GM23248 (cell line): ENCODE data around the gene LARP4B. TPM values are rescaled to one million over a fixed set of nuclear protein-coding genes. Genes with fewer than 3 reads are reported as not detected.

Experiments
- DNase-seq: peaks from one replicate; pipeline ENCODE4 v3.0.0-alpha.2; 2015
- H2AFZ ChIP-seq: fragments of 200-600 bp; sonication (generic); 2 replicates; pipeline ENCODE4 v1.6.1; 2016; ENCODE audit warnings: antibody characterized with exemption
- H3F3A ChIP-seq: fragments of 200-600 bp; sonication (generic); 2 replicates; pipeline ENCODE4 v1.6.1; 2016; ENCODE audit warnings: mild to moderate bottlenecking, antibody characterized with exemption, mixed run types; ENCODE audit not compliant: insufficient read depth
- H3K27ac ChIP-seq: fragments of 200-600 bp; sonication (generic); 2 replicates; pipeline ENCODE4 v1.5.1; 2016; ENCODE audit warnings: mild to moderate bottlenecking
- H3K27me3 ChIP-seq: fragments of 200-600 bp; sonication (generic); replicated peaks from 2 replicates; pipeline ENCODE4 v1.6.1; 2016; ENCODE audit warnings: mild to moderate bottlenecking; ENCODE audit not compliant: insufficient read depth
- H3K36me3 ChIP-seq: fragments of 200-600 bp; sonication (generic); 2 replicates; pipeline ENCODE4 v1.6.1; 2016; ENCODE audit warnings: low read depth, mild to moderate bottlenecking
- H3K4me1 ChIP-seq: fragments of 200-600 bp; sonication (generic); 2 replicates; pipeline ENCODE4 v1.6.1; 2016; ENCODE audit warnings: mild to moderate bottlenecking; ENCODE audit not compliant: insufficient read depth
- H3K4me2 ChIP-seq: fragments of 200-600 bp; sonication (generic); one replicate; pipeline ENCODE4 v1.6.1; 2016; ENCODE audit warnings: mild to moderate bottlenecking; ENCODE audit not compliant: unreplicated experiment
- H3K4me3 ChIP-seq: fragments of 200-600 bp; sonication (generic); 2 replicates; pipeline ENCODE4 v1.5.1; 2016; ENCODE audit warnings: mild to moderate bottlenecking
- H3K79me2 ChIP-seq: fragments of 200-600 bp; sonication (generic); 2 replicates; pipeline ENCODE4 v1.6.1; 2016; ENCODE audit warnings: mild to moderate bottlenecking; ENCODE audit not compliant: insufficient read depth
- H3K9ac ChIP-seq: fragments of 200-600 bp; sonication (generic); 2 replicates; pipeline ENCODE4 v1.6.1; 2016; ENCODE audit warnings: mild to moderate bottlenecking
- H3K9me2 ChIP-seq: fragments of 200-600 bp; sonication (generic); 2 replicates; pipeline ENCODE4 v1.6.1; 2016; ENCODE audit warnings: mixed run types, mild to moderate bottlenecking, moderate library complexity; ENCODE audit not compliant: insufficient read depth
- H3K9me3 ChIP-seq: fragments of 200-600 bp; sonication (generic); one replicate; pipeline ENCODE4 v1.6.1; 2017; ENCODE audit warnings: low read depth
- H4K20me1 ChIP-seq: fragments of 200-600 bp; sonication (generic); 2 replicates; pipeline ENCODE4 v1.6.0; 2016; ENCODE audit not compliant: insufficient read depth
- EZH2 ChIP-seq: fragments of 200-600 bp; sonication (generic); IDR thresholded peaks from 2 replicates; pipeline ENCODE4 v1.6.1; 2018; ENCODE audit warnings: antibody characterized with exemption, mild to moderate bottlenecking; ENCODE audit not compliant: insufficient read depth, poor library complexity, severe bottlenecking
- EZH2phosphoT487 ChIP-seq: fragments of 200-600 bp; sonication (generic); IDR thresholded peaks from 2 replicates; pipeline ENCODE4 v1.6.1; 2018; ENCODE audit warnings: antibody characterized with exemption, moderate library complexity, mild to moderate bottlenecking, low read depth; ENCODE audit not compliant: insufficient read depth
- WGBS, 2 experiments: methylation state at CpG; one replicate each; pipeline ENCODE4 v1.1.6; 2015 to 2017; ENCODE audit warnings: low lambda C conversion rate in 2 of 2, low coverage in 1 of 2; ENCODE audit errors: missing lambda C conversion rate in 2 of 2; 5-methylcytosine and 5-hydroxymethylcytosine counted together
- in situ Hi-C: fragments of 300-500 bp; cut with MboI; formaldehyde crosslinking; loops from 2 replicates; pipeline ENCODE4 v1.15.0; 2020
- polyA plus RNA-seq: library from polyadenylated mRNA; unstranded; fragments of >200 nt; fragmentation: Nextera tagmentation; extraction: Ambion mirVana; gene quantifications from 2 replicates; pipeline ENCODE4 v1.2.1, GENCODE V29; 2016
- total RNA-seq: library from RNA; depleted of rRNA; stranded (reverse); fragments of >200 nt; shearing (Covaris generic); gene quantifications from 2 replicates; pipeline ENCODE4 v1.2.3, GENCODE V29; 2014

The LARP4B gene
- total and polyA plus RNA-seq, 2 experiments from 2014 or later: 20.7 to 30.8 TPM

- no peak for DNase-seq
- peaks cover 13% of the 10 kb centered on the region for H3K27me3 ChIP-seq
- H3F3A ChIP-seq: no peaks in the 10 kb centered on the region
- H3K4me3 ChIP-seq: no peak overlapping the region
- H3K36me3 ChIP-seq: no peaks in the 10 kb centered on the region
- in situ Hi-C loops: no loop called here
- no peaks in the 10 kb centered on the region for H3K9me2 ChIP-seq
- no peaks in the 10 kb centered on the region for H3K9me3 ChIP-seq
- no peak overlapping the region for H3K4me2 ChIP-seq
- H3K79me2 ChIP-seq: no peaks in the 10 kb centered on the region
- no peak overlapping the region for H3K27ac ChIP-seq
- WGBS, 2 experiments: 28 to 32% methylated on average over 11 to 13 of the region's 13 CpGs
- H2AFZ ChIP-seq: no peak overlapping the region
- H3K4me1 ChIP-seq: no peaks in the 10 kb centered on the region
- no peaks in the 10 kb centered on the region for H4K20me1 ChIP-seq
- no peak overlapping the region for H3K9ac ChIP-seq
- TF ChIP-seq EZH2phosphoT487: no peak
- TF ChIP-seq EZH2: no peak
These were observed 23.8 kb upstream of the LARP4B start for GRCh38 chr10:955127-955819.

- Histone ChIP-seq H3K4me3 (no peak overlapping the region), H4K20me1 (no peaks in the 10 kb centered on the region), H3K9me3 (no peaks in the 10 kb centered on the region), H2AFZ (no peak overlapping the region), H3K36me3 (no peaks in the 10 kb centered on the region), H3K27ac (no peak overlapping the region), H3K27me3 (peaks cover 13% of the 10 kb centered on the region), H3K4me2 (no peak overlapping the region), H3K79me2 (no peaks in the 10 kb centered on the region), H3K9me2 (no peaks in the 10 kb centered on the region), H3K4me1 (no peaks in the 10 kb centered on the region), H3F3A (no peaks in the 10 kb centered on the region), H3K9ac (no peak overlapping the region)
- DNase-seq: no peak
- WGBS, 2 experiments: 69 to 76% methylated on average over 21 of the region's 21 CpGs
- in situ Hi-C loops: no loop called here
- no peak for TF ChIP-seq EZH2phosphoT487
- TF ChIP-seq EZH2: no peak
These were observed 22.9 kb upstream of the LARP4B start for GRCh38 chr10:954396-954795.

- DNase-seq: no peak
- WGBS, 2 experiments: 87 to 88% methylated on average over 11 of the region's 11 CpGs
These were observed 22.3 kb upstream of the LARP4B start for GRCh38 chr10:953836-954235.

GRCh38 chr10:949446-949845 is 17.9 kb upstream of the LARP4B start:
- DNase-seq: no peak
- Histone ChIP-seq H3K9me2 (no peaks in the 10 kb centered on the region), H2AFZ (no peak overlapping the region), H3K4me3 (no peak overlapping the region), H3K4me2 (no peak overlapping the region), H3K4me1 (0 out of 2 replicates have a peak, but pooled peaks cover 3% of the 10 kb centered on the region), H3K79me2 (no peaks in the 10 kb centered on the region), H4K20me1 (no peaks in the 10 kb centered on the region), H3F3A (no peaks in the 10 kb centered on the region), H3K9ac (no peak overlapping the region), H3K9me3 (no peaks in the 10 kb centered on the region), H3K27ac (no peak overlapping the region), H3K27me3 (no peaks in the 10 kb centered on the region), H3K36me3 (no peaks in the 10 kb centered on the region)
- WGBS, 2 experiments: 70% methylated on average over 9 of the region's 9 CpGs
- no peak for TF ChIP-seq EZH2
- no peak for TF ChIP-seq EZH2phosphoT487
- in situ Hi-C loops: no loop called here

More at GRCh38 chr10:953836-954235, 22.3 kb upstream of the LARP4B start:
- Histone ChIP-seq H3K4me1 (no peaks in the 10 kb centered on the region), H3K9ac (no peak overlapping the region), H3K36me3 (no peaks in the 10 kb centered on the region), H3K9me3 (no peaks in the 10 kb centered on the region), H2AFZ (no peak overlapping the region), H3K27me3 (peaks cover 11% of the 10 kb centered on the region), H3K4me3 (no peak overlapping the region), H3K27ac (no peak overlapping the region), H3K4me2 (no peak overlapping the region), H3F3A (no peaks in the 10 kb centered on the region), H3K9me2 (no peaks in the 10 kb centered on the region), H4K20me1 (no peaks in the 10 kb centered on the region), H3K79me2 (no peaks in the 10 kb centered on the region)
- in situ Hi-C loops: no loop called here
- TF ChIP-seq EZH2 (no peak), EZH2phosphoT487 (no peak)

GRCh38 chr10:948347-948746 is 16.8 kb upstream of the LARP4B start:
- DNase-seq: no peak
- Histone ChIP-seq H3K36me3 (no peaks in the 10 kb centered on the region), H3K79me2 (no peaks in the 10 kb centered on the region), H3K4me1 (0 out of 2 replicates have a peak, but pooled peaks cover 3% of the 10 kb centered on the region), H3K4me2 (no peak overlapping the region), H3F3A (no peaks in the 10 kb centered on the region), H3K4me3 (no peak overlapping the region), H3K27me3 (no peaks in the 10 kb centered on the region), H3K9me3 (no peaks in the 10 kb centered on the region), H2AFZ (no peak overlapping the region), H3K9ac (no peak overlapping the region), H3K27ac (no peak overlapping the region), H4K20me1 (no peaks in the 10 kb centered on the region), H3K9me2 (no peaks in the 10 kb centered on the region)
- WGBS, 2 experiments: 89 to 97% methylated on average over 9 to 10 of the region's 10 CpGs
- in situ Hi-C loops: no loop called here
- TF ChIP-seq EZH2phosphoT487 (no peak), EZH2 (no peak)
